NCI-H128 (cell line): ENCODE results near the gene ANG.
"Not testable (repeated sequence)": the region's sequence is repeated elsewhere in the genome, so short reads cannot be mapped to it uniquely, and the experiment has no call there.

Experiments used
- DNase-seq: peaks from one replicate; lab custom pipeline; 2025; ENCODE audit not compliant: unreplicated experiment; lab: John Stamatoyannopoulos, UW

The ANG gene

DNA sequence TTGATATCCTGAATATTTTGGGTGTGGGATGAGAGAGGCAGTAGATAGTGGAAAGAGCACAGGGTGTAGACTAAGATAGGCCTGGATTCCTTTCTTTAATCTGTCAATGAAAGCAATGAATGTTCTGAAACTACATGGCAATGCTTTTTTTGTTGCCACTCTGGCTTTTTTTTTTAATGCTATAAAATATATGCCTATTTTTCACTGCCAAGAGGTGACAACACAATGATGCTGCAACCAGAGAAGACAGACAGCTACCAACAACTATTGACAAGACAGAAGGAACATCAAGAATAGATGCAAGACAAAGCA lies 9.4 kb downstream of the ANG start:
- no peak for DNase-seq

DNA sequence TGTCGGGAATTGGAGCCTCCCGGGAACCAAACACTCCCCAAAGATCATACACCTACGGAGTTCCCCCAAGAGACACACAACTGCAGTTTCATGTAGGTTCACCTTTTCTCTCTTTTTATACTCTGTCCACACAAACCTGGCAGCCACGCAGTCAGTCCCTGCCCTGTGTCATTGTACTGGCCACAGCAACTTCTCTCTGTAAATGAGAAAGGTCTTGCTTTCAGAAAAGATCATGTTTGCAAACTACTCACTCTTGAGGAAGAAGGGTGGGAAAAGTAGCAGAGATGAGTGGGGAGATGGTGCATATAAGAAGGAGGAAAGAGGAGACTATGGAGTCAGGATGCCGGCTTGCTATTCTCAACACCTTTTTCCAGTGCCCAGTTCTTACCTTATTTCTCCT lies 10.4 kb downstream of the ANG start:
- DNase-seq = no peak

DNA sequence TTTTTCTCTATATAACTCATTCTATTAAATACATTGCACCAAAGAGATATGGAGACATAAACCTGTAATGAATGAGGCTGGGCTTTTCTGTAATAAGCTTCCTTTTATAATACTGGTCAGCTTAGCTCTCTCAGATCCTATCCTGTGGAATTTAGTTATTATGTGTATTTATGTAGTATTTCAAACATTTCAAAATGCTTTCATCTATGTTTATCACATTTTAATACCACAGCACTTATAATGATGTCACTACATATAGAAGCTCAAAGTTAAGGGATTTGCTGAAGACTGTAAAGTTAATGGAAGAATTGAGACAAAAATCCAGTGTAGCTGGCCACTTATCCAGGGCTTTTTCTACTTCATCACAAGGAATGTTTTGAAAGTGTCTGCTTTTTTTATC lies 11.4 kb downstream of the ANG start:
- DNase-seq = no peak

DNA sequence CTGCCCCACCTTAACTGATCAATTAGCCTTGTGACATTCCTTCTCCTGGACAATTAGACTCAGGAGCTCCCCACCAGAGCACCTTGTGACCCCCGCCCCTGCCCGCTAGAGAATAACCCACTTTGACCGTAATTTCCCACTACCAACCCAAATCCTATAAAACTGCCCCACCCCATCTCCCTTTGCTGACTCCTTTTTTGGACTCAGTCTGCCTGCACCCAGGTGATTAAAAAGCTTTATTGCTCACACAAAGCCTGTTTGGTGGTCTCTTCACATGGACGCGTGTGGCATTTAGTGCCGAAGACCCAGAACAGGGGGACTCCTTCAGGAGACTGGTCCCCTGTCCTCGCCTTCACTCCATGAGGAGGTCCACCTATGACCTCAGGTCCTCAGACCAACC lies 12.4 kb downstream of the ANG start:
- not testable (repeated sequence) for DNase-seq

DNA sequence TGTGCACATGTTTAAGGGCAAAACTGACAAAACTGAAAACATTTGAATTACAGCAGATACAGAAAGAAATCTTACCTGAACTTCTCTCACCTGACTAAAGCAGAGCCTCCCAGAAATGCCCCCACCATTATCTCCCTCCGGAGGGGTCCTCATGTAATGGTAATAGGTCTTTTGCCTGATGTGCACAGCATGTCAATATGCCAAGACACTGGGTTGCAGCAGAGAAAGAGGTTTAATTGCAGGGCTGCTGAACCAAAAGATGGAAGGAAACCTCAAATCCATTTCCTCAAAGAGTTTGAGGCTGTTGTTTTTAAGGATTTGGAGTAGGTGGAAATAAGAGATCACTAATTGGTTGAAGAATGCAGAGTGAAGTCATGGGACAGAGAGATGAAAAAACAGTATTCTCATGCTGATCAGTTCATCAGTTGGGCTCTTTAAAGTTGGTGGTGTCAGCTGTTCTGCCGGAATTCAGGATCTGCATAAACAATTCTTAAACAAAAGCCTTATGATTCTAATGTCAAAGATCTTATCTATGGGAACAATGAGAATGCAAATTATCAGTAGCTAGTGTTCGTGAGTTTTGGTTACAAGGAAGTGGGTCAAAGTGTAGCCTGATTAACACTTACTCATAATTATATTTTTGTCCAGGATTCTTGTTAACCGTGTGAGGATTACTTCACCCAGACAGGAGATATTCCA lies 18.2 kb downstream of the ANG start:
- no peak for DNase-seq

DNA sequence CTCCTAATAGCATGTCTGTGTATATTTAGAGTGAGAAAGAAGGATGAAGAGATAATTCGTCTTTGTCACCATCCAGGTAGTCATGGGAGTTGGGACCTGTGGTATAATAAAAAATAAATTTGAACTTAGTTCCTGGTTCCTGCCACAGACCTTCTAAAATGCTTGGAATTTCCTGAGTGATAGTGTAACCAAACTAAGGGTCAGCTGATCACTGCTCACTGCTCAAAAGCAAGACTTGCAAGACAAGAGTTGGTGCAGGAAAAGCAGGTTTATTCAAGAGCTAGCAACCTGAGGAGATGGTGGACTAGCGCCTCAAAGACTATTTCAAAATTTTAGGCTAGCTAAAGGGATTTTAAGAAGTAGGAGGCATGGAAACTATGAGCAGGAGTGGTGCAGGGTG lies 19.1 kb downstream of the ANG start:
- DNase-seq = no peak

DNA sequence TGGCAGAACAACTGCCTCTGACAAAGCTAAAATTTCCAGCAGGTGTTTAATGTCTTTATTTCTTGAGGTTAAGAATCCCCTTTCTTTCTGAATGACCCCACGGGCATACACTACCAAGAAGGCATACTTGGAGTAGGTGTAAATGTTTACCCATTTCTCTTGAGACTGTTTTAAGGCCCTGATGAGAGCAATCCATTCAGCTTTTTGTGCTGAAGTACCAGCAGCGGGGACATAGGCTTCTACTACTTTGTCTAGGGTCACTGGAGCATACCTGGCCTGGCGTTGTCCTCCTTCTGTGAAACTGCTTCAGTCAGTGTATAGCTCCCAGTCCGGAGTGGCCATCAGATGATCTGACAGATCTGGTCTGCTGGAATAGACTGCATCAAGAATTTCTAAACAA lies 22.7 kb downstream of the ANG start:
- DNase-seq = no peak

DNA sequence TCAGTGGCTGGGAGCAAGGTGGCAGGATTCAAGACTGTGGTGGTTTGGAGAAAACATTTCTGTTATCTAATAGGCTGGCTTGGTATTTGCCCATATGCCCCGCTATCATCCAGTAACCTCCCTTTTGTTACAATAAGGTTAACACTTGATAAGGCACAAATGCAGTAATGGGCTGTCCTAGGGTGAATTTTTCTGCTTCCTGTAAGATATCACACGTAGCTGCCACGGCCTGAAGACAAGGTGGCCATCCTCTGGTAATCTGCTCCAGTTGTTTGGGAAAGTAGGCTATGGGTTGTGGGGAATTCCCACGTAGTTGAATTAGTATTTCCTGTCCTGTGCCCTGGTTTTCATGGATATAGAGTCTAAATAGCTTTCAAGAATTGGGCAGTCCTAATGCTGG lies 23.1 kb downstream of the ANG start:
- no peak for DNase-seq

DNA sequence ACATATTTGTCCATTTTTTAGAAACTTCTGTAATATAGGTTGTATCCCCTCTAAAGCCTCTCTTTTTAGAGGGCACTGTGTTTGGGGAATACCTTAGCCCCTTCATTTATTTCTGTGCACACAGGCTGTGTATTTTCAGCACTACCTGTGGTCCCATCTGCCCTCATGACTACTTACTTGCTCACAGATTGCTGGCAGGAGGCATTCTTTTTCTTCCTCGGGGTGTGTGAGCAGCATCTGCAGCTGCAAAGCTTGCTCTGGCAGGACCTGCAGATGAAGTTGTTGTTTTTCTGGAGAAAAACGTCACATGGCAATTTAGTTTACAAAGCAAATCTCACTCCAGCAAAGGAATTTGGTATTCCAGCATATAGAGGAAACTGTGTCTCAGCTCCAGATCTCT lies 24.3 kb downstream of the ANG start:
- no peak for DNase-seq

DNA sequence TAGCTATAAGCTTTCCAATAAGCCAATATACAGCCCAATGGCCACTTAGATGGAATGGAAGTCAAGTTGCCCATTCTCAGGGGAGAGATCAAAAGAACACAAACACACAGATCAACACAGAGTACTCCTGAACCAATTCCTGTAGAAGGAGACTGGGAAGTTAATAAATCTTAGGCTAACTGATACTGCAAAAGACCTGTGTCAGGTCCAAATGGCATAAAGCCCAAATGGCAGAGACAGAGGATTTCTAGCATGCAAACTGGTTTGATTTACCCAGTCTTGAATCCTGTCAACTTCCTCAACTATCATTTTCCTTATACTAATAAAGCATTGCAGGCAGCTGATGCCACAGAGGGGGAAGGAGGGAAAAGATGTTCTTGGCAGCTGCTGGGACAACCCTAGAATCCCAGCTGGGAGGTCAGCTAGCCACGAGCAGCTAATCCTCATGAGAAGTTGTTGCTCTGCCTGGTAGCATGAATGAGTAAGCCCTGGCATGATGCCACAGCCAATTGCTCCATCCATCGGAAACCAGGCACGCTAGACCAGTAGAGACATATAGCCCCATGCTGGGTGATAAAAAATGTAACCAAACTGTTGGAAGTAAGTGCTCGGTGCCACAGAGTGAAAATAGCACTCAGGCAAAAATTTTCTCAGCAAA lies 26.2 kb downstream of the ANG start:
- DNase-seq = no peak

DNA sequence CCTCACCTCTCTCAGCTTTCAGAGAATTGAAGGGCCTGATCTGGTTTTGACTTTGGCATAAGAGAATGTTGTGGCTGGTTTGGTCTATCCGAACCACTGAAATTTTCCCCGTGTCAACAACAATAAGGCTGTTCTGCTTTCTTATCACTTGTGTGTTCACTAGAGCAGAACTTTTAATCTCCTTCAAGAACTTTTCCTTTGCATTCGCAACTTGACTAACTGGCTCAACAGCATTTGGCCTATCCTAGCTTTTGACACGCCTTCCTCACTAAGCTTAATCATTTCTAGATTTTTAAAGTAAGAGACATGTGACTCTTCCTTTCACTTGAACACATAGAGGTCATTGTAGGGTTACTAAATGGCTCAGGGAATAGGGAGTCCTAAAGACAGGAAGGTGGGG lies 31.2 kb downstream of the ANG start:
- no peak for DNase-seq

DNA sequence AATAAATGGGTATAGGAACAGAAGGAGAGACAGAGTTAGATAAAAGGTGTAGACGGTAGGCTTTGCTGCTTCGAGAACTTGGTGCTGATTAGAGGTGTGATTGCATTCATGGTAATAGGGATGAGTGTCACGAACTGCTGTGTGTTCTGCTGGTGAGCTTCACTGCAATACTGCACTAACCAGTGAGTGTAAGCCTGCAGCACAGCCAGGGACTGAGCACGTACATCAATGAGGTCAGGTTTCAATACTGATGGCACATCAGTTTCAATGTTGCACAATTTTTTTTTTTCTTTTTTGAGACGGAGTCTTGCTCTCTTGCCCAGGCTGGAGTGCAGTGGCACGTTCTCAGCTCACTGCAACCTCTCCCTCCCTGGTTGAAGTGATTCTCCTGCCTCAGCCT lies 32.2 kb downstream of the ANG start:
- DNase-seq = no peak

DNA sequence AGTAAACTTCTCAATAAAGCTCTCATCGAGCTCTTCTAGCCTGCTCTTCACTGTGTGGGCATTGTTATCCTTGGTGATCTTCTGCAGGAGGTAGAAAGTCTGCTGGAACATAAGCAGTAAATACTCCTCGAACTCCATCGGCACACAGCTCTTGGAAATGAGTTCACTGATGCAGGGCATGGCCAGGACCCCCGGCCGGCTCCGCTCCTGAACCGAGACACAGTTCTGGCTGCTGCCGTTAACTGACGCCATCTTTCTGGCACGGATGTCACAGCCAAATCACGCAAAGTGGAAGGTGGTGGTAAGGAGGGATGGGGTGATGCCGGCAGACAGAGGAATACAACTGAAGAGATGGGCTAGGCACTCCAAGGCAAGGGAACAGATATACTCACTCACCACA lies 33.5 kb downstream of the ANG start:
- DNase-seq = no peak

DNA sequence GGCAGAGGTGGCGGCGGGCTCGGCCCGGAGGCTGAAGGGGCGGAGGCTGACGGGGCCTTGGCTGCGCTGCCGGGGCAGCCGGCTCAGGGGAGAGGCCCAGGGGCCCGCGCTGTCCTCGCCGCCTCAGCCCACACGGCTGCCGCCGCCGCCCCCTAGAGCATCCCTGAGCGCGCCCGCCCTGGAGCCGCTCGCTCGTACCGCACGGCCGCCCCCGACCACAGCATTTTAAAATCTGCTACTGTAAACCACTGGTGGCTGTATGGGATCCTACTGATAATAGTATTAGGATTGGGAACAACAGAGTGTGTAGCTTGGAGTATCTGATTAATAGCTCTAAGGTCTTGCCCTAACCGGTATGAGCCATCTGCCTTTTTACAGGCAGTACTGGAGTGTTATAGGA lies 34.9 kb downstream of the ANG start:
- DNase-seq = no peak

DNA sequence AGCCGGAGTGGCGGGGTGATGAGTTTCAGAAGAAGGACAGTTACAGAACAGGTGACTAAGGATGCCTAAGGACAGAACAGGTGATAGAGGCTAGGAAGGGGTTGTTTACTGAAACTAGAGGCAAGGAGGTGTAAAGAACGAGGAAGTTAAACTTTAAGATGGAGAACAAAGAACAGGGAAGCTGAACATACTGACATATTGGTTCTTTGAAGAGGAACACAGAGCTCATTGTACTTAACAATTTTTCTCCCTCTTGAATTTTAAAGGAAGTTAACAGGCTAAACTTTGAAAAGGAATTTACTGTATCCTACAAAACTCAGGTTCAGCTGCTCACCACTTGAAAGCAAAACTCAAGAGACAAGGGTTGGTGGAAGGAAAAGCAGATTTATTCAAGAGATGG lies 37.6 kb downstream of the ANG start:
- not testable (repeated sequence) for DNase-seq

DNA sequence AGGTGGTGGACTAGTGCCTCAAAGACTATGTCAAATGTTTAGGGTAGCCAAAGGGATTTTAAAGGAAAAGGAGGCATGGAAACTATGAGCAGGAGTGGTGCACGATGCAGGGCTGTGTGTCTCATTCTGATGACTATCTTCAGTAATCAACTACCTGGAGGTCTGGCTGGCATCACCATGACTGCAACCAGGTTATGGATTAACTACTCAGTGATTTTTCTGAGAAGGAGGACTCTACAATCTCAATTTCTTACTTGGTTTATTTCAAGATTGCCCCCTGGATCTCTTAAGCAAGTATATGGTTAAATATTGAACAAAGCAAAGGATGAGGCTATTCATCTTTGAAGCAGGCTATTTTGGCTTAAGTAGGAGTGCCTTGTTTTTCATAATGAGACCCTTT lies 38.0 kb downstream of the ANG start:
- DNase-seq = no peak

DNA sequence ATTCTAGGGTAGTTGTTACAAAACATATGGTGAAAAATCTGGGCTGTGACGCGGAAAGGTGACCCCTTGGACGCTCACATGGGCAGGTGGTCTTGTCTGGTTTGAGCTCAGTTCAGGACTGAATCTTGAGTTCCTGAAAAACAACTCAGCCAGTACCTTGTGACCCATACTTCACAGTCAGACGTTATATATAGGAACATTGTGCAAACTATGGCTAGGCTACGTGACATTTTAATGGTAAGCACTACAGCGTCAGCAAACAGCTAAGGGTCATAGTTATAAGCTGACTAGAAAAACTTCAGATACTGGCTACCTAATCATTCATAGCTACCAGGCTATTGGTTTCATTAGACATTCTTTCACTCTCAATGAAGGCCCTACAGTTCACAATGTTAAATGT lies 42.3 kb downstream of the ANG start:
- DNase-seq = no peak

DNA sequence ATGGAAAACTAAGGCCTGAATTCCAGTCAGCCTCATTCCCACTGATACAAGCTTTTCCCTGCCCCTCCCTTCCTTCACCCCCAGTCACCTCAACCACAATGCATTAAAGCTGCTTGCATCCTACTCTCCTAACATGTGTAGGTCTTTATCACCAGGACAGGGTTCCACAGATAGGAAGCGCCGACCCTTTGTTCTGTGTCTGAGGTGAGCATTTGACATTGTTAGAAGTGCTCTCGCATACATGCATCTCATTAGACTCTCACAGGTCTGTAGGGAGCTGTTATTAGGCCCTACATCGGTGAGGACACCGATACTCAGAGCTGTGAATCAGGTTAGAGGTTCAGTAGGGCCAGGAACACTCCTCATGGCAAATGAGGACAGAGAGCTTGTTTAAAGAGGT lies 43.9 kb downstream of the ANG start:
- DNase-seq = no peak

DNA sequence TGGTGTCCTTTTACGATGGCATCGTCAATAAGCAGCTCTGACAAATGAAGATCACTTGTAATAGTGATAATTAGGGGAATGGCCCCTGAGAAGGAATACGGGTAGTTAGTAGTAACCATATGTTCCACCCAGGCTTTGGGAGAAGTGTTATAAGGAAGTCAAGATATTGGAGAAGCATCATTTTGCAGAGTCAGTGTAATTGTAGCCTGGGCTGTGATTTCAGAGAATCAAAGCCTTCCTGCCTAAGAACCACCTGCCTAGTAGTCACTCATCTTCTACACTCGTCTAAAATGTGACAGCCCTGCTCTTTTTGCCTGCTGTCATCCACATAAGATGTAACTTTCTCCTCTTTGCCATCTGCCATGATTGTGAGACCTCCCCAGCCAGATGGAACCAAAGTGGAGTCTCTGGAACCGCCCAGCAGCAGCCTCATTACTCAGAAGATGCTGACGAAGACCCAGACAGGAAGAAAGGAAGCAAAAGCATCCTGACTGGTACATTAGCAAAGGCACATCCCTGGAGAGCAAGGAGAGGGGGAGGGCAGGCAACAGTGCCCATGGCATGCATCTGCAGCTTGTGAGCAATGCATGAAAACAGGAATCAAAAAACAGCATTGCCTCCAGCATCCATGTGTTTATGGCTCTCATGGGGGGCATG lies 44.5 kb downstream of the ANG start:
- DNase-seq = no peak

DNA sequence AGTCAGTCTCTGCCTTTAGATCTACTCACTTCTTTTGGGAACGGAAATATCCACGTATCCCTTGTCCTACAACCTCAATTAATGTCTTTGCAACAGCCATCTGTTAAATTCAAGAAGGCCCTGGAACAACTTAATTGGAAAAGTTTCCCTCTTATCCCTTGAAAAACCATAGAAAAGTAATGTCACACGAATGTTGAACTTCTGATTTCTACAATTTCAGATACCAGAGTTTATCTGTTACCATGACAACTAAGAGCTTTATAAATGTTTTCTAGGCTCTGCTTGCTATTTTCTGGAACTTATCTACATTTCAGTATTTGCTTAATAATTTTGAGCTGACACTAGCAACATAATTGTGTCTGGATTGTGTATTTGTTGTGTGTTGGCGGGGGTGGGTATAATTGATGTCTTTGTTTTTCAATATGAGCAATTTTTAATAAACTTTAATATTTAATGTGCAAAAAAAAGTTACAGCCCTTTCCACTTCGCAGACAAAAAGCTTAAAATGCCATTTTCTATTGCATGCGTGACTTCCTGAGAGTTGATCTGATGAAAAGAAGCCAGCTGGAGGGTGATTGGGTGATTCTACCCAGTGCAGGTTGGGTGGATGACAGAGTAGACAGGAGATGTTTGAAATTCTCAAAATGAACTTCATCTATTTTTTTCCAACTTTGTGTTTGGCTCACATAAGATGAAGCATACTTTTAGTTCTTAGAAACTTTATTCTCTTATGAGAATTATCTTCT lies 45.3 kb downstream of the ANG start:
- no peak for DNase-seq

DNA sequence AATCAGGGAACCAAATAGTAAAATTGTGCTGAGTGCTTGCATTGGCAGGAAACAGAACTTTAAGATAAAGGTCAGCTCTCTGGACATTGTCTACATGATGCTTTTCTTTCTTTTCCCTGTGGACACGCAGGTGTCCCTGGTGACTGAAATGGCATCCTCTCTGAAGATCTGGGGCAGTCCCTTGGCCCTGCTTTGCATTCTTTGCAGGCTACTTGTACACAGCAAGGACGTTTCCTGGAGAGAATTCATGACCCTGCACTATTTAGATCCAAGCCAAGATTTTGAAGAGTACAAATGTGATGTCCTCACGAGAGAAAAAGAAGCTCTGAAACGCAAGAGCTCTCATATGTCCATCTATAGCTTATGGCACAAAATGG lies 45.9 kb downstream of the ANG start:
- no peak for DNase-seq

DNA sequence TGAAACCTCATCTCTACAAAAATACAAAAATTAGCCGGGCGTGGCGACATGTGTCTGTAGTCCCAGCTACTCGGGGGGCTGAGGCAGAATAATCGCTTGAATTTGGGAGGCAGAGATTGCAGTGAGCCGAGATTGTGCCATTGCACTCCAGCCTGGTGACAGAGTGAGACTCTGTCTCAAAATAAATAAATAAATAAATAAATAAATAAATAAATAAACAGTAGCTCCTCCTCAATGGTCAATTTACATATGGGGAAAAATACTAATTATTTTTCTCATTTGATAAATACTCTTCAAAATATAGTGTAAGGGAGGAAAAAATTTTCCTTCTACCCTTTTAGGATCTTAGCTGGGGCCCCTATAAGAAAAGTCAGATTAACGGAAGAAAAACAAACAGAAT lies 49.7 kb downstream of the ANG start:
- not testable (repeated sequence) for DNase-seq
